Effector memory CD4-positive, alpha-beta T cell (primary cell): ENCODE data around the gene PTP4A1.

Experiments used
- DNase-seq, 3 donors: peaks; one replicate each; pipeline ENCODE4 v3.0.0-alpha.2; 2020
- H3K27ac ChIP-seq: 2 replicates; pipeline ENCODE4 v1.7.0; 2013; ENCODE audit warnings: mild to moderate bottlenecking, low read length, moderate library complexity; ENCODE audit not compliant: insufficient read depth, poor library complexity, severe bottlenecking
- H3K27me3 ChIP-seq: replicated peaks from 2 replicates; pipeline ENCODE4 v1.7.0; 2013; ENCODE audit warnings: mild to moderate bottlenecking, low read length; ENCODE audit not compliant: insufficient read depth, control insufficient read depth, poor library complexity, severe bottlenecking
- H3K36me3 ChIP-seq: 2 replicates; pipeline ENCODE4 v1.7.0; 2013; ENCODE audit warnings: mild to moderate bottlenecking, low read length, moderate library complexity; ENCODE audit not compliant: control insufficient read depth, insufficient read depth
- H3K4me1 ChIP-seq: 2 replicates; pipeline ENCODE4 v1.7.0; 2013; ENCODE audit warnings: low read length, mild to moderate bottlenecking; ENCODE audit not compliant: control insufficient read depth, insufficient read depth, poor library complexity, severe bottlenecking
- H3K4me3 ChIP-seq: 2 replicates; pipeline ENCODE4 v1.7.0; 2013; ENCODE audit warnings: low read length, low read depth, mild to moderate bottlenecking; ENCODE audit not compliant: insufficient read depth, poor library complexity, severe bottlenecking
- H3K9me3 ChIP-seq: 2 replicates; pipeline ENCODE4 v1.7.0; 2013; ENCODE audit warnings: mild to moderate bottlenecking, low read length, moderate library complexity; ENCODE audit not compliant: control insufficient read depth

Gene PTP4A1

GRCh38 chr6:63567966-63568365, 4.3 kb upstream of the PTP4A1 start:
- H3K27me3 ChIP-seq: no peaks in the 10 kb centered on the region
- no peak overlapping the region for H3K4me3 ChIP-seq
- no peak for DNase-seq
- H3K9me3 ChIP-seq: no peaks in the 10 kb centered on the region
- H3K36me3 ChIP-seq: no peaks in the 10 kb centered on the region
- H3K4me1 ChIP-seq: no peaks in the 10 kb centered on the region
- no peak overlapping the region for H3K27ac ChIP-seq

- H3K9me3 ChIP-seq: no peaks in the 10 kb centered on the region
- peaks cover 7% of the 10 kb centered on the region for H3K4me1 ChIP-seq
- peak in 1 of 3 donors; percentile 20 for DNase-seq
- peak overlapping the region; percentile 95 for H3K27ac ChIP-seq
- no peaks in the 10 kb centered on the region for H3K27me3 ChIP-seq
- H3K36me3 ChIP-seq: peaks cover 2% of the 10 kb centered on the region
- H3K4me3 ChIP-seq: peak overlapping the region; percentile 92
Measured at GRCh38 chr6:63571361-63572043, 778 bp upstream of the PTP4A1 start.

- DNase-seq: no peak
Measured at GRCh38 chr6:63572747-63573075, 431 bp downstream of the PTP4A1 start.

GRCh38 chr6:63573076-63573898, 1.0 kb downstream of the PTP4A1 start:
- peak overlapping the region; percentile 95 for H3K27ac ChIP-seq
- peaks cover 7% of the 10 kb centered on the region for H3K4me1 ChIP-seq
- no peaks in the 10 kb centered on the region for H3K27me3 ChIP-seq
- H3K36me3 ChIP-seq: peaks cover 17% of the 10 kb centered on the region
- peak; percentile 51 to 61 (median 51) for DNase-seq
- H3K9me3 ChIP-seq: no peaks in the 10 kb centered on the region
- peak overlapping the region; percentile 92 for H3K4me3 ChIP-seq

More at GRCh38 chr6:63572747-63573075, 431 bp downstream of the PTP4A1 start:
- Histone ChIP-seq H3K27me3 (no peaks in the 10 kb centered on the region), H3K9me3 (no peaks in the 10 kb centered on the region), H3K36me3 (peaks cover 12% of the 10 kb centered on the region), H3K27ac (peak overlapping the region; percentile 95), H3K4me1 (peaks cover 7% of the 10 kb centered on the region), H3K4me3 (peak overlapping the region; percentile 92)

- peaks cover 7% of the 10 kb centered on the region for H3K4me1 ChIP-seq
- peak overlapping the region; percentile 92 for H3K4me3 ChIP-seq
- no peaks in the 10 kb centered on the region for H3K9me3 ChIP-seq
- DNase-seq: peak in 2 of 3 donors; percentile 7 to 40
- peak overlapping the region; percentile 95 for H3K27ac ChIP-seq
- H3K36me3 ChIP-seq: peaks cover 24% of the 10 kb centered on the region
- H3K27me3 ChIP-seq: no peaks in the 10 kb centered on the region
Measured at GRCh38 chr6:63573899-63574553, 1.7 kb downstream of the PTP4A1 start.

- H3K4me3 ChIP-seq: peak overlapping the region; percentile 92
- H3K27ac ChIP-seq: peak overlapping the region; percentile 95
- no peak for DNase-seq
- H3K36me3 ChIP-seq: peaks cover 30% of the 10 kb centered on the region
- no peaks in the 10 kb centered on the region for H3K9me3 ChIP-seq
- H3K27me3 ChIP-seq: no peaks in the 10 kb centered on the region
- peaks cover 7% of the 10 kb centered on the region for H3K4me1 ChIP-seq
Measured at GRCh38 chr6:63574554-63574900, 2.2 kb downstream of the PTP4A1 start.

GRCh38 chr6:63576147-63576772, 4.0 kb downstream of the PTP4A1 start:
- H3K27me3 ChIP-seq: no peaks in the 10 kb centered on the region
- H3K9me3 ChIP-seq: no peaks in the 10 kb centered on the region
- peaks cover 7% of the 10 kb centered on the region for H3K4me1 ChIP-seq
- no peak for DNase-seq
- H3K4me3 ChIP-seq: no peak overlapping the region
- no peak overlapping the region for H3K27ac ChIP-seq
- peaks cover 45% of the 10 kb centered on the region for H3K36me3 ChIP-seq

- Histone ChIP-seq H3K36me3 (peaks cover 47% of the 10 kb centered on the region), H3K9me3 (no peaks in the 10 kb centered on the region), H3K27me3 (no peaks in the 10 kb centered on the region), H3K4me1 (peaks cover 7% of the 10 kb centered on the region), H3K27ac (no peak overlapping the region), H3K4me3 (no peak overlapping the region)
- no peak for DNase-seq
Measured at GRCh38 chr6:63576985-63577712, 4.9 kb downstream of the PTP4A1 start.

- no peak overlapping the region for H3K4me3 ChIP-seq
Measured at GRCh38 chr6:63578757-63579156, 6.5 kb downstream of the PTP4A1 start.

More at GRCh38 chr6:63578757-63579156, 6.5 kb downstream of the PTP4A1 start:
- H3K36me3 ChIP-seq: peaks cover 52% of the 10 kb centered on the region
- H3K27me3 ChIP-seq: no peaks in the 10 kb centered on the region
- no peak for DNase-seq
- H3K9me3 ChIP-seq: no peaks in the 10 kb centered on the region
- H3K4me1 ChIP-seq: peaks cover 7% of the 10 kb centered on the region
- H3K27ac ChIP-seq: no peak overlapping the region
